ENCODE results near the gene C1QB. TPM values are rescaled to one million over a fixed set of nuclear protein-coding genes. Genes with fewer than 3 reads are reported as not detected.

Gene C1QB
- total RNA-seq, 1 experiment from 2014 or later, result not detected

DNA sequence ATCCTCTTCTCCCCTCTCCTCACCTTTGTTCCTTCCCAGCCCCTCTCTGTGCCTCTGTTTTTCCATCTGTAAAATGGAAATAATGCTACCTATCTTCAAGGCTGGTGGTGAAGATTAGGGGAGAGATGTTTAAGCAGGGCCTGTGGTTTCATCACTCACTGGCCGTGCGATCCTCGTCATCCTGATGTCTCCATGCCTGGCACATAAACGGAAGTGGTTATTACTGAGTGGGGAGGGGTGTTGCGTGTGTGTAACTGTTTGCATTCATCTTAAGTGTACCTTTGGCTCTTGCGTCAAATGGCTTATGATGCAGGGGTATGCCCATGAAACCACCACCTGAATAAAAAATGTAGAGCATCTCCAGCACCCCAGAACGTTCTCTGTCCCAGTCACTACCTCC, 33.8 kb upstream of the C1QB start:
- no peak for DNase-seq
- no peaks in the 10 kb centered on the region for H3K4me1 Mint-ChIP-seq (ENCODE audit: low read depth, unreplicated experiment)
- H3K4me3 Mint-ChIP-seq (ENCODE audit: low read depth, unreplicated experiment), result no peak overlapping the region

GRCh38 chr1:22619798-22620197, 33.2 kb upstream of the C1QB start:
- Mint-ChIP-seq H3K9me3 (ENCODE audit: low read depth, unreplicated experiment) (no peaks in the 10 kb centered on the region), H3K27me3 (ENCODE audit: unreplicated experiment) (peaks cover 91% of the 10 kb centered on the region), H3K36me3 (ENCODE audit: insufficient read depth, unreplicated experiment) (no peaks in the 10 kb centered on the region), H3K4me3 (ENCODE audit: low read depth, unreplicated experiment) (no peak overlapping the region), H3K4me1 (ENCODE audit: low read depth, unreplicated experiment) (no peaks in the 10 kb centered on the region), H3K27ac (ENCODE audit: unreplicated experiment) (no peak overlapping the region)
- intact Hi-C loops (cut with micrococcal nuclease; ENCODE audit: unreplicated experiment), result no loop called here
- no TSS peak for BruUV-seq (replicated peaks)
- DNase-seq, result no peak
- TF ChIP-seq, protein P1, sequence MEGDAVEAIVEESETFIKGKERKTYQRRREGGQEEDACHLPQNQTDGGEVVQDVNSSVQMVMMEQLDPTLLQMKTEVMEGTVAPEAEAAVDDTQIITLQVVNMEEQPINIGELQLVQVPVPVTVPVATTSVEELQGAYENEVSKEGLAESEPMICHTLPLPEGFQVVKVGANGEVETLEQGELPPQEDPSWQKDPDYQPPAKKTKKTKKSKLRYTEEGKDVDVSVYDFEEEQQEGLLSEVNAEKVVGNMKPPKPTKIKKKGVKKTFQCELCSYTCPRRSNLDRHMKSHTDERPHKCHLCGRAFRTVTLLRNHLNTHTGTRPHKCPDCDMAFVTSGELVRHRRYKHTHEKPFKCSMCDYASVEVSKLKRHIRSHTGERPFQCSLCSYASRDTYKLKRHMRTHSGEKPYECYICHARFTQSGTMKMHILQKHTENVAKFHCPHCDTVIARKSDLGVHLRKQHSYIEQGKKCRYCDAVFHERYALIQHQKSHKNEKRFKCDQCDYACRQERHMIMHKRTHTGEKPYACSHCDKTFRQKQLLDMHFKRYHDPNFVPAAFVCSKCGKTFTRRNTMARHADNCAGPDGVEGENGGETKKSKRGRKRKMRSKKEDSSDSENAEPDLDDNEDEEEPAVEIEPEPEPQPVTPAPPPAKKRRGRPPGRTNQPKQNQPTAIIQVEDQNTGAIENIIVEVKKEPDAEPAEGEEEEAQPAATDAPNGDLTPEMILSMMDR (IDR thresholded peaks at IDR 0.05; ENCODE audit: unreplicated experiment), result no peak
- CTCF ChIA-PET, result no interaction called here

More for the DNA sequence above, 33.8 kb upstream of the C1QB start:
- H3K36me3 Mint-ChIP-seq (ENCODE audit: insufficient read depth, unreplicated experiment), result no peaks in the 10 kb centered on the region
- CTCF ChIA-PET, result no interaction called here
- H3K27ac Mint-ChIP-seq (ENCODE audit: unreplicated experiment), result no peak overlapping the region
- H3K27me3 Mint-ChIP-seq (ENCODE audit: unreplicated experiment), result peaks cover 91% of the 10 kb centered on the region
- intact Hi-C loops (cut with micrococcal nuclease; ENCODE audit: unreplicated experiment), result no loop called here
- TF ChIP-seq, protein P1 (IDR thresholded peaks at IDR 0.05; ENCODE audit: unreplicated experiment), result no peak
- no TSS peak for BruUV-seq (replicated peaks)
- H3K9me3 Mint-ChIP-seq (ENCODE audit: low read depth, unreplicated experiment), result no peaks in the 10 kb centered on the region

DNA sequence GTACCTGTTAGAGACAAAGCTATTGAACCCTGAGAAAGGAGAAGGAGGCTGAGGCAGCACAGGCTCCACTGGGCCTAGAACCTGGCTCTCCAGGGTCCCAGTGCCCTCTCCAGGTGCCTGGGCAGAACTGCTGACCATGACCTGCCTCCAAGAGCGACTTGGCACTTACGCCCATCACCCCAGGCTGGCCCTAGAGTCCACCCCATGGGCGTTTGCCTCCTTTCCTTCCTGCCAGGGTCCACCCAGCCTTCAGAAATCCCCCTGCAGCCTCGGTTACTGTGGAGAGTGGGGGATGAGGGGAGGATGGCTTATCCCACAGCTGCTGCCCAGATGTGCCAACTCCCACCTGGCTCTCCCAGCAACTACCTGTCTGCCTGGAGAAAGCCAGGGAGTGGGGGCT, 31.3 kb upstream of the C1QB start:
- Mint-ChIP-seq H3K27me3 (ENCODE audit: unreplicated experiment) (peaks cover 78% of the 10 kb centered on the region), H3K4me1 (ENCODE audit: low read depth, unreplicated experiment) (no peaks in the 10 kb centered on the region), H3K9me3 (ENCODE audit: low read depth, unreplicated experiment) (no peaks in the 10 kb centered on the region), H3K27ac (ENCODE audit: unreplicated experiment) (no peak overlapping the region), H3K36me3 (ENCODE audit: insufficient read depth, unreplicated experiment) (no peaks in the 10 kb centered on the region), H3K4me3 (ENCODE audit: low read depth, unreplicated experiment) (no peak overlapping the region)
- DNase-seq, result no peak
- no TSS peak for BruUV-seq (replicated peaks)
- CTCF ChIA-PET, result no interaction called here
- TF ChIP-seq, protein P1 (IDR thresholded peaks at IDR 0.05; ENCODE audit: unreplicated experiment), result no peak
- intact Hi-C loops (cut with micrococcal nuclease; ENCODE audit: unreplicated experiment), result no loop called here

- CTCF ChIA-PET, result no interaction called here
- intact Hi-C loops (cut with micrococcal nuclease; ENCODE audit: unreplicated experiment), result no loop called here
- Mint-ChIP-seq H3K4me3 (ENCODE audit: low read depth, unreplicated experiment) (no peak overlapping the region), H3K4me1 (ENCODE audit: low read depth, unreplicated experiment) (no peaks in the 10 kb centered on the region), H3K36me3 (ENCODE audit: insufficient read depth, unreplicated experiment) (no peaks in the 10 kb centered on the region), H3K27me3 (ENCODE audit: unreplicated experiment) (peaks cover 80% of the 10 kb centered on the region), H3K9me3 (ENCODE audit: low read depth, unreplicated experiment) (no peaks in the 10 kb centered on the region), H3K27ac (ENCODE audit: unreplicated experiment) (no peak overlapping the region)
- no peak for DNase-seq
- TF ChIP-seq, protein P1 (IDR thresholded peaks at IDR 0.05; ENCODE audit: unreplicated experiment), result no peak
- BruUV-seq (replicated peaks), result no TSS peak
These were observed 27.6 kb upstream of the C1QB start for GRCh38 chr1:22625262-22625925.

All from Calu3 (cell line).